Neural cell (in vitro differentiated cells): ENCODE results near the gene ACTBL2.

Experiments used
- CTCF ChIP-seq: fragments of 450-650 bp; IDR thresholded peaks from 2 replicates; pipeline ENCODE4 v1.5.1; 2014; ENCODE audit warnings: antibody characterized with exemption, mild to moderate bottlenecking, moderate library complexity; ENCODE audit not compliant: poor library complexity, severe bottlenecking
- EP300 ChIP-seq: fragments of 450-650 bp; conservative IDR thresholded peaks from 2 replicates; pipeline ENCODE4 v1.6.1; 2014; ENCODE audit warnings: antibody characterized with exemption, mild to moderate bottlenecking, moderate library complexity; ENCODE audit not compliant: poor library complexity, severe bottlenecking
- EZH2 ChIP-seq: fragments of 200-600, 300-800 bp; shearing (Covaris generic), sonication (generic); IDR thresholded peaks from 2 replicates; pipeline ENCODE4 v1.6.1; 2014; ENCODE audit warnings: antibody characterized with exemption, low read length, borderline replicate concordance, mild to moderate bottlenecking; ENCODE audit not compliant: insufficient read depth, poor library complexity, severe bottlenecking
- POLR2AphosphoS5 ChIP-seq: IDR thresholded peaks from 2 replicates; pipeline ENCODE4 v1.6.1; 2012
- REST ChIP-seq: IDR thresholded peaks from 2 replicates; pipeline ENCODE4 v1.6.1; 2012; ENCODE audit warnings: borderline replicate concordance
- TAF1 ChIP-seq: IDR thresholded peaks from 2 replicates; pipeline ENCODE4 v1.6.1; 2012; ENCODE audit warnings: low read depth

DNA sequence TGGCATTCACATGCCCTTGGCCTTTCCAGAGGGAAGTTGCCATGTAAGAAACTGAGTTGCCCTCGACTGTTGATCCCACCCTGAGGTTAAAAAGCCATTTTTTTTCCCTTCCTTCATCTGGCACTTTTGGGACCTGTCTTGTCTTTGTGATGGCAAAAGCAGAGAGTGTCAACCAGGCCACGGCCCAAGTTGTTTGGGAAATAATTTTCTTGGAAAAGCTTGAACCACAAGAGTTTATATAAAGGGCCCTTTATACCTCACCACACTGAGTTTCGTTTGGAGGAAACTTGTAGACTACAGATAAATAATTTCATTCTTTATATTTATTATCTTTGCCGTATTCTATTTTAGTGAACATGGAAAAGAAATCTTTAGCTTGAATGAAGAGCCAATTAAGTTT is 34.3 kb downstream of the ACTBL2 start:
- no peak for TF ChIP-seq TAF1
- TF ChIP-seq CTCF: no peak
- no peak for TF ChIP-seq REST
- TF ChIP-seq POLR2AphosphoS5: no peak
- no peak for TF ChIP-seq EP300
- no peak for TF ChIP-seq EZH2
